Upper lobe of left lung (tissue), 4 donors: ENCODE measurements around the gene SRD5A1.

ENCODE experiments used
- EP300 ChIP-seq, 4 donors: sonication (generic); formaldehyde crosslinking; IDR thresholded peaks; one replicate each; pipeline ENCODE4 v1.5.1; 2017; ENCODE audit warnings: antibody characterized with exemption in 4 of 4, control low read depth in 2 of 4
- POLR2A ChIP-seq, 4 donors: fragments of 450-650 bp; IDR thresholded peaks; one replicate each; pipeline ENCODE4 v1.5.1; 2016 to 2017; ENCODE audit warnings: antibody characterized with exemption in 4 of 4, mild to moderate bottlenecking in 2 of 4
- POLR2AphosphoS5 ChIP-seq, 2 donors: sonication (generic); formaldehyde crosslinking; IDR thresholded peaks; one replicate each; pipeline ENCODE4 v1.5.1; 2017; ENCODE audit warnings: antibody characterized with exemption in 2 of 2
- TF ChIP-seq, protein P1 (sequence below), 6 experiments: fragments of 450-650 bp in 4 of 6; fragments of 200-600 bp in 2 of 6; sonication (generic) in 2 of 6; IDR thresholded peaks; one replicate each; pipeline ENCODE4 v1.5.1; 2016 to 2019; ENCODE audit warnings: antibody characterized with exemption in 6 of 6

DNA sequence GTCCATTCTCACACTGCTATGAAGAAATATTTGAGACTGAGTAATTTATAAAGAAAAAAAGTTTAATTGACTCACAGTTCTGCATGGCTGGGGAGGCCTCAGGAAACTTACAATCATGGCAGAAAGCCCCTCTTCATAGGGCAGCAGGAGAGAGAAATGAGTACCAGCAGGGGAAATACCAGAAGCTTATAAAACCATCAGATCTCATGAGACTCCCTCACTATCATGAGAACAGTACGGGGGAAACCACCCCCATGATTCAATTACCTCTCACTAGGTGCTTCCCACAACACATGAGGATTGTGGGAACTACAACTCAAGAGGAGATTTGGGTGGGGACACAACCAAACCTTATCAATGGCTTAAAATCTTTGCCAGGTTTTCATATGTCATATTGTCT, 59.7 kb downstream of the SRD5A1 start:
- TF ChIP-seq, protein P1, sequence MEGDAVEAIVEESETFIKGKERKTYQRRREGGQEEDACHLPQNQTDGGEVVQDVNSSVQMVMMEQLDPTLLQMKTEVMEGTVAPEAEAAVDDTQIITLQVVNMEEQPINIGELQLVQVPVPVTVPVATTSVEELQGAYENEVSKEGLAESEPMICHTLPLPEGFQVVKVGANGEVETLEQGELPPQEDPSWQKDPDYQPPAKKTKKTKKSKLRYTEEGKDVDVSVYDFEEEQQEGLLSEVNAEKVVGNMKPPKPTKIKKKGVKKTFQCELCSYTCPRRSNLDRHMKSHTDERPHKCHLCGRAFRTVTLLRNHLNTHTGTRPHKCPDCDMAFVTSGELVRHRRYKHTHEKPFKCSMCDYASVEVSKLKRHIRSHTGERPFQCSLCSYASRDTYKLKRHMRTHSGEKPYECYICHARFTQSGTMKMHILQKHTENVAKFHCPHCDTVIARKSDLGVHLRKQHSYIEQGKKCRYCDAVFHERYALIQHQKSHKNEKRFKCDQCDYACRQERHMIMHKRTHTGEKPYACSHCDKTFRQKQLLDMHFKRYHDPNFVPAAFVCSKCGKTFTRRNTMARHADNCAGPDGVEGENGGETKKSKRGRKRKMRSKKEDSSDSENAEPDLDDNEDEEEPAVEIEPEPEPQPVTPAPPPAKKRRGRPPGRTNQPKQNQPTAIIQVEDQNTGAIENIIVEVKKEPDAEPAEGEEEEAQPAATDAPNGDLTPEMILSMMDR (IDR thresholded peaks at IDR 0.05), result no peak
- TF ChIP-seq EP300 (IDR thresholded peaks at IDR 0.05) (no peak), POLR2A (IDR thresholded peaks at IDR 0.05) (no peak), POLR2AphosphoS5 (IDR thresholded peaks at IDR 0.05) (no peak)
